ENCODE data around the gene SLCO3A1. TPM values are rescaled to one million over a fixed set of nuclear protein-coding genes. Genes with fewer than 3 reads are reported as not detected.

SLCO3A1 gene
- total RNA-seq = 10 to 100 TPM; 26.6 to 27.7 TPM
- long read RNA-seq, donor 1, full-length matches to known transcripts = 15 of 30 reads
- long read RNA-seq, donor 1, partial matches to known transcripts = 4 of 30 reads
- long read RNA-seq, donor 1, other reads (novel, unspliced or antisense) = 11 of 30 reads
- long read RNA-seq, donor 2, full-length matches to known transcripts = 2 of 34 reads
- long read RNA-seq, donor 2, partial matches to known transcripts = 27 of 34 reads
- long read RNA-seq, donor 2, other reads (novel, unspliced or antisense) = 5 of 34 reads

DNA sequence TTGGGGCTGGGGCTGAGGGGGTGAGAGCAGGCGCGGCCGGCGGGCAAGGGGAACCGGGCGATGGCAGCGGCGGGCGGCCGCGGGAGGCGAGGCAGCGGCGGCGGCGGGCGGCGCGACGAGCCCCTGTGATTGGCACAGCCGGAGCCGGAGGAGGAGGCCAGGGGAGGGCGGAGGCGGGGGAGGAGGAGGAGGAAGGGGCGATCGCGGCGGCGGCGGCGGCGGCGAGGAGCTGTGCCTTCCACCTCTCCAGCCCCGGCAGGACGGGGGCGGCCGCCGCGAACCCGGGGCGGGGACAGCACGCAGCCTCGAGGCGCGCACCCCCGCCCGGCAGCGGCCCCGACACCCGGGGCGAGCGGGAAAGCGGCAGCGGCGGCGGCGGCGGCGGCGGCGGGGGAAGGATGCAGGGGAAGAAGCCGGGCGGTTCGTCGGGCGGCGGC lies at the start of gene SLCO3A1:
Gene SLCO3A1, plus strand, starts transcription at position 198 of the 437 bp plus-strand sequence.
- peak; percentile 91 for DNase-seq (ENCODE audit: low spot score)

DNA sequence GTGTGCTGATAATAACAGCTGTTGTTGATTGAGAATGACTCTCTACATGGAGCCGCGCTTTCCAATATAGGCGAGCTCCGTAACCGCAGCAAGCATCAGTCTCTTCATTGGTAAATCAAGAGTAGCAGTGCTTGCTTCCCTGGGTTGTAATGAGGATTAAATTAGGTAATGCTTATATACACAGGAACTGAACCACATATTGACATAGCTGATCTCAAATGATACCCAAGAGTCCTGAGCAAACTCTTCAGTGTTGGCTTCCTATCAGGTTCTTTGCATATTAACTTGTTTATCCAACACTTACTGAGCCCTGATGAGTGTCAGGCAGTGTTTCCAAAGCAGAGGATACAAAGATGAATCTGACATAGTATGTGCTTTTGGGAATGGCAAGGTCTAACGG lies 46.4 kb upstream of the SLCO3A1 start:
- intact Hi-C loops (cut with DNase I) = no loop called here
- no peak for DNase-seq (ENCODE audit: low spot score)

More for the DNA sequence above, at the start of gene SLCO3A1:
- intact Hi-C loops (cut with DNase I) = loop anchor here (5.0 to 10.0 kb wide), 4 partner anchors 69 to 549 kb away; no protein-coding TSS in a partner anchor

DNA sequence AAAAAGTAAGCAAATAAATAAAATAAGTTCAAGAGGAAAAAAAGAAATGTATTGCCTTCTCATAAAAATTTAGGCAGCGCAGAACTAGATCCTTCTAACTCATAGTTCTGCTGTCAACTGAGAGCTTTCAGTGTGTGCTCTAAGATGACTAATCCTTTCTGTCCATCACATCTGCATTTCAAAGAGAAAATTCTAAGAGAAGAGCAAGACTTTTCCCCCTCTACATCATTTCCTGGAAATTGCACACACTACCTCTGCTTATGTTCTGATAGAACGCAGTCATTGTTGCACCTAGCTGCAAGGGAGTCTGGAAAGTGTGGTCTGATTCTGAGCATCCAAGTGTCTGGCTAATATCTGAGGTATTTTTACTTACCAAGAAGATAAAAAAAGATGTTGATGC lies 39.6 kb upstream of the SLCO3A1 start:
- intact Hi-C loops (cut with DNase I) = loop anchor here in 1 of 2 donors (10.0 kb wide), 1 partner anchor 1019 kb away; no protein-coding TSS in a partner anchor
- DNase-seq (ENCODE audit: low spot score) = no peak

DNA sequence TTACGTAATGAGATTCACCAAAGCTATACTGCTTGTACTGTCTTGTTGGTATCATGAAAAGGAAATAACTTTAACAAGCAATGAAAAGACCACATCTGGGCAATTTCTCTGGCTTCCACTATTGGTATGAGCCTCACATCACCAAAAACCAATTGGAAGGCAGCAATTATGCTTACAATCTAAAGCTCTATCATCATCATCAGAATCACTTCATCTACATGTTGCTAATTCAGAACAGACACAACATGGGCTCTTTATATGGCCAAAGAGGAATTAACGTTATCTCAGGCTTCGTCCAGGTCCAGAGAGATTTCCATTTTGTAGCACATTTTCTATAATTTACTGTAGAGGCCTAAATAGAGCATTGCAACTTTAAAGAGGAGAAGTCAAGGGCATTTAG lies 36.6 kb upstream of the SLCO3A1 start:
- intact Hi-C loops (cut with DNase I) = loop anchor here in 1 of 2 donors (10.0 kb wide), 1 partner anchor 1022 kb away; no protein-coding TSS in a partner anchor

DNA sequence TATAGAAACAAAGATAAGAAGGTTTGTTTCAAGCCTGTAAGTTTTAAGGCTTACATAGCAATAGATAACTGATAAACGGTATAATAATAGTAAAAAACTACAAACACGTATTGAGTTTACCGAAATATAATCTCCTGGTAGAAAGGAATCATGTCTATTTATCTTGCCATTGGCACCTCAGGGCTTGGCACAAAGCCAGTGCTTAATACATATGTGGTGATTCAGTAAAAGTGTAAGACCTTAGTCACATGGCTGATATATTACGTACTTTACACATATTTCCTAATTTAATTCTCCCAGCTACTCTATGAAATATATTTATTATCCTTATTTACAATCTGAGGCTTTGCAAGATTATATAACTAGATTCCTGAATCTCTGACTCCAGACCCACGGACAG lies 32.0 kb upstream of the SLCO3A1 start:
- intact Hi-C loops (cut with DNase I) = no loop called here
- no peak for DNase-seq (ENCODE audit: low spot score)

More for the DNA sequence above, 36.6 kb upstream of the SLCO3A1 start:
- DNase-seq (ENCODE audit: low spot score) = no peak

DNA sequence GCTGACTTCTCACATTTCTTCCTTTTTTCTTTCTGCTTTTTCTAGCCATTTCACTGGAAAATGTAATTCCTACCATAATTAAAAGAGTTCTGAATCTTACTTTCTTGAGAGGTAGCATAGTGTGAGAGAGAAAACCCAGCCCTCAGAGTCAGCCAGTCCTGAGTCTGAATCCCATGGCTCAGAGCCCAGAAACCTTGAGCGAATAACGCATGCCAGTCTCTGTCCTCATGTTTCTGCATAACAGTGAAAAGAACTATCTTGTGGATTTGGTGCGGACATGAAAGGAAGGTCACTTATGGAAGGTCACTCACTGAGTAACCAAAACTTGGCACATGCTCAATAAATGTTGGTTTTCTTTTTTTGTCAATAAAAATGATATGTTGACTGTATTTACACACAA lies 29.3 kb upstream of the SLCO3A1 start:
- intact Hi-C loops (cut with DNase I) = no loop called here
- DNase-seq (ENCODE audit: low spot score) = no peak

DNA sequence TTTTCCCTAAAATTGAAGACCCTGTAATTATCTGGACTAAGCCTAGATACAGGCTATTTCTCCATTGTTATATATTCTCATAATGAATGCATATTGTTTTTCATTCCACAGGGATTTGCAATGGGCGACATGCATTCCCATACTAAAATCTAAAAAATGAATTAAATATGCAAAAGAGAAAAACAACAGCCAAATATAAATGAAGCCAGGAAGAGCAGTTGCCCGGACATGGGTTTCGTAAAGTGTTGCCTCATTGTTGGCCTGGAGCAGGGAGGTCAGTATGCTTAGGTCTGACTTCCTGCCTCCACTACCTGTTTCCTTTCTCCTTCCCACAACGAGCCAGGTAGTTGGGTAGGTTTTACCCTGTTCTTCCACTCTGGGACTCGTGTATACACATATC lies 27.1 kb upstream of the SLCO3A1 start:
- no peak for DNase-seq (ENCODE audit: low spot score)
- intact Hi-C loops (cut with DNase I) = no loop called here

DNA sequence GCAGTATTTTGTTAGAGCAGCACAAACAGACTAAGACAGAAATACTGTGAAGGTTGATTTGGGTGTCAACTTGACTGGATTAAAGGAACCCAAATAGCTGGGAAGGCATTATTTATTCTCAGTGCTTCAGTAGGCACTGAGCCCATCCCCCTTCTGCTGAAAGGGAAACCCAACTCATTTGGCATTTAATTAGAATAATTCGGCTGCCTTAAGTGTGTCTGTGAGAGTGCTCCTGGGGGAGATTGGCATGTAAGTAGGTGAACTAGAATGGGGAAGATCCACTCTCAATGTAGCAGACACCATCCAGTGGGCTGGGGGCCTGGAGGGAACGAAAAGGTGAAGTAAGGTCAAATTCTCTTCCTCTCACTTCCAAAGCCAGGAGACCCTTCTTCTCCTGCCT lies 20.5 kb upstream of the SLCO3A1 start:
- intact Hi-C loops (cut with DNase I) = loop anchor here in 1 of 2 donors (5.0 kb wide), 1 partner anchor 551 kb away; no protein-coding TSS in a partner anchor

DNA sequence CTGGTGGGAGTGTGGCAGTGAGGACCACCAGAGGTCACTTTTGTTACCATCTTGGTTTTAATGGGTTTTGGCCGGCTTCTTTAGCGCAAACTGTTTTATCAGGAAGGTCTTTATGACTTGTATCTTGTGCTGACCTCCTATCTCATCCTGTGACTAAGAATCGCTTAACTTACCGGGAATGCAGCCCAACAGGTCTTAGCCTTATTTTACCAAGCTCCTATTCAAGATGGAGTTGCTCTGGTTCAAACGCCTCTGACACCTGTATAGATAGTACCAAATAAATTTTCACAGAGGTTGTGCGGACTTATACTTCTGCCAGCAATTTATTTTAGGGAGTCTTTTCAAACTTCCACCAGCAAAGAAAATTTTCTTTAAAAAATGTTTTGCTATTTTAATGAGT lies 13.6 kb upstream of the SLCO3A1 start:
- intact Hi-C loops (cut with DNase I) = no loop called here
- DNase-seq (ENCODE audit: low spot score) = no peak

More for the DNA sequence above, 20.5 kb upstream of the SLCO3A1 start:
- DNase-seq (ENCODE audit: low spot score) = no peak

DNA sequence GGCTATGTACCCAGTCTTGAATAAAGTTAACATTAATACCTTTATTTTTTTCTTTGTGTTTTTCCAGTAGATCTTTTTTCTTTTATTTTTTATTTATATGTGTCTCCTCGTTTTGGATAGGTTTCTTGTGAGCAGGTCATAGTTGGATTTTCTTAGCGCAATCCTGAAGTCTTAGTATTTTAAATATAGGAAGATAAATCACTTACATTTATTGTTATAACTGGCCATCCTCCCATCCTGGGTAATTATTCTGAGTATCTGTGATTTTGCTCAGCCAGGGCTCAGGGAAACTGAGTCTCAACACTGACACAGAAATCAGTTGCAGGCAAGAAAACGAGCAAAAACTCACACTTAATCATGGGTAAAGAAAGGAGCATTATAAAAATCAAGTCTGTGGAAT lies 11.6 kb upstream of the SLCO3A1 start:
- no peak for DNase-seq (ENCODE audit: low spot score)
- intact Hi-C loops (cut with DNase I) = no loop called here

DNA sequence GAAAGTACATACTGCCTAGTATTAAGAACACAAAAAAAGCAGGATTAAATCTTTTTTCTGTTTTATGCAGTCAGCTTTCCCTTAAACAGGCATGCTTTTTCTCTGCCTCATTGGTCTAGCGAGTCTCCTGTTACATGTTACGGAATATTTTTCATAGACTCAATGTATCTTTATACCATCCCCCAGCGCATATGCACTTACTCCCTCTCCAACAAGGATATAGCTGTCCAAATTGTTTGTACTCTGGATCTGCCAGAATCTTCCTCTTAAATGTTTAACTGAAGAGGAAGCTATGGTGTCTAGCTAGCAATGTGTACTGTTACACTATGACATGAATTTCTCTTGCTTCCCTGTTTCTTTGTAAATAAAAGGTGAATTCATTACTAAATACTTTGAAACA lies 9.2 kb upstream of the SLCO3A1 start:
- no peak for DNase-seq (ENCODE audit: low spot score)
- intact Hi-C loops (cut with DNase I) = no loop called here

DNA sequence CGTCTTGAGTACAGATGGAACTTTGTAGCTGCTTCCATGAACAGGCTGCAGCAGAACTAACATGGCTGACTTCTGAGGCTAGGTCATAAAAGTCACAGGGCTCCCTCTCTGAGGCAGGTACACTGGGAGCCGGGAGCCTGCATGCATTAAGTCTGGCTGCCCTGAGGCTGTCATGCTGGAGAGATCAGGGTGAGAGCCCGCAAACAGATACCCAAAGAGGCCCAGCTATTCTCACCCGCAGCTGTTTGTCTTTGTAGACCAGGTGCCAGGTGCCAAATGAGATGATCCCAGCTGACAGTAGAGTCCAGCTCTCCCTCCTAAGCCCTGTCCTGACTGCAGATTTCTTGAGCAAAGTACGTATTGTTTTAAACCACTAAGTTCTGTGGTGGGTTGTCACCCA lies 8.6 kb upstream of the SLCO3A1 start:
- intact Hi-C loops (cut with DNase I) = no loop called here
- DNase-seq (ENCODE audit: low spot score) = no peak

DNA sequence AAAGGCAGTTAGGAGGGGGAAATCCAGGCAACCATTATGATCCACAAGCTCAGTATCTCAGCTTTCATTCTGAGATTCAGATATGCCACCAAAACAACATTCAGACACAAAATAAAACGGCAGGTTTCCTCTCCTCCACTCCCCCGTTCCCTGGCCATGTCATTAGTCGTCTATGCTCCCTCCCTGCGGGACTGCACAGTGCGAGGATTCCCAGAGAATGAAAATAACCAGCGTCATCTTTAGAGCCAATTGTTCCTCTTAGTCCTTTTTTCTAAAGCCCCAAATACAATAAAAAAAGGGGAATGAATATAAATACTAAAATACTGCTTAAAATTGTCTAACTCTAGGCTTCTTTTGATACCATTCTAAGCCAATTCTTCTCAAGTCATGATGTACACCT lies 7.8 kb upstream of the SLCO3A1 start:
- intact Hi-C loops (cut with DNase I) = loop anchor here in 1 of 2 donors (2.0 kb wide), 1 partner anchor 545 kb away; no protein-coding TSS in a partner anchor
- DNase-seq (ENCODE audit: low spot score) = no peak

DNA sequence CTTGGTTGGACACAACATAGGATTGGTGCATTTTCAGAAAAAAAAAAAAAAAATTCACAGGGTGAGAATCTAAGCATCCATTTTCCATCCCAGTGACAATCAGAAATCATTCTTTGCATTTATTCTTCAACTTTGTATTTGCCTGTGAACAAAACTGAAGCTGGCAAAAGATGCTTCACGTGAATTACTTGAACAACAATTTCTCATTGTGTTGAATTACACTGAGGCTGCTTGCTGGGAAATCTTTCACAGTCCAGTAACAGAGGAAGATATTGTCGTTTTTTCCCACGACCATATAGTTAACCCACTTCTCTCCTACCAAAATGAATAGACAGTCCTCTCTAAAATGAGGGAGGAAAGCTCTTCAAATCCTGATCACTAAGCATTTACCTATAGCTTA lies 4.3 kb upstream of the SLCO3A1 start:
- no peak for DNase-seq (ENCODE audit: low spot score)
- intact Hi-C loops (cut with DNase I) = no loop called here

DNA sequence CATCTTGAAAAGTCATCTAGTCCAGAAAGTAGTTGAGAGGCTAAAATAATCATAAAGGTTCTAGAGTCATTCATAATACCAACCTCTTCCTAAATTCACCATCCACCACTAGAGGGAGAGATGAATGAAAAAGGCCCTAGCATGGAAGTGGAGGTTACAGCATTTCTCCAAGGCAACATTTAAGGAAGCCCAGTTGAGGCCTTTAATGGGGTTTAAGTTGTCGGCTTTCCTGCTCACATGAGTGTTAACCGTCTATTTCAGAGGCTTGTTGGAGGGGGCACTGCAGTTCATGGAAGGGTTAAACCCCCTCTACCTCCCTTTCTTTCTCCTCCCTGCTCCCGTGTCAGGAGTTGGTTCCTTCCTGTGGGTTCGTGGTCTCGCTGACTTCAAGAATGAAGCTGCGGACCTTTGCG lies 3.8 kb upstream of the SLCO3A1 start:
- intact Hi-C loops (cut with DNase I) = loop anchor here (2.0 to 10.0 kb wide), 5 partner anchors 73 to 545 kb away; no protein-coding TSS in a partner anchor
- no peak for DNase-seq (ENCODE audit: low spot score)

DNA sequence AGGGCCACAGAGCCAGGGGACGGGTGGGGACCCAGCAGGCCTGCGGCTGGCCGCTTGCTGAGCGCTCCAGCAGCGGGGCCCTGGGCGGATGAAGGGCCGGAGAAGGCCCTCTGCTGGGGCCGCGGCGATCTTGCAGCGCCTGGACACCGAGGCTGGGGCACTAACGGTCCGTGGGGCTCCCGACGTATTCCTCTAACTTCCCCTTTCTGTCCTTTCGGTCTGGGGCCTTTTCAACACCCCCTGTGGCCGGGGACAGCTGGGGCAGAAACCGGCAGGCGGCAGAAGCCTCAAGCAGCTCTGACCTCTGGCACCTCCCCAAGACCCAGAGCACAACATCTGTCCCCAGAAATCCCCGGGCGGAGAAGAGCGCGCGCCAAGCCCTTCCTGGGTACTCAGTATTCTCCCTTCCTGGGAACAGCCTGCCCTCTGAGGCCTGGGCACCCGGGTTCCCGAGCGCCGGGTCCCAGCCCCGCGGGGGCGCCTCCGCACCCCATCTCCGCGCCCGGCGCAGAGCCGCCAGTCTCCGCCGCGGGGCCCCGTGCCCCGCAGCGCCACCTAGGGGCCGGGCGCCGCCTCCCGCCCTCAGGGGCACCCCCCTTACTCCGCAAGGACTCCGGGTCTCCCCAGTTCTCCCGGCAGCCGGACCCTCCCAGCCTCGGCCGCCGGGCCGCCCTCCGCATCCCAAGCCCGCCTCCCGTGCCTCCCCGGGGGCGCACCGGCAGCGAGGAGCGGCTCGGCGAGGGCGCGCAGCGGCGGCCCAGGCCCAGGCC lies 582 bp upstream of the SLCO3A1 start:
- peak; percentile 96 for DNase-seq (ENCODE audit: low spot score)
- intact Hi-C loops (cut with DNase I) = loop anchor here (5.0 to 10.0 kb wide), 4 partner anchors 69 to 548 kb away; no protein-coding TSS in a partner anchor

DNA sequence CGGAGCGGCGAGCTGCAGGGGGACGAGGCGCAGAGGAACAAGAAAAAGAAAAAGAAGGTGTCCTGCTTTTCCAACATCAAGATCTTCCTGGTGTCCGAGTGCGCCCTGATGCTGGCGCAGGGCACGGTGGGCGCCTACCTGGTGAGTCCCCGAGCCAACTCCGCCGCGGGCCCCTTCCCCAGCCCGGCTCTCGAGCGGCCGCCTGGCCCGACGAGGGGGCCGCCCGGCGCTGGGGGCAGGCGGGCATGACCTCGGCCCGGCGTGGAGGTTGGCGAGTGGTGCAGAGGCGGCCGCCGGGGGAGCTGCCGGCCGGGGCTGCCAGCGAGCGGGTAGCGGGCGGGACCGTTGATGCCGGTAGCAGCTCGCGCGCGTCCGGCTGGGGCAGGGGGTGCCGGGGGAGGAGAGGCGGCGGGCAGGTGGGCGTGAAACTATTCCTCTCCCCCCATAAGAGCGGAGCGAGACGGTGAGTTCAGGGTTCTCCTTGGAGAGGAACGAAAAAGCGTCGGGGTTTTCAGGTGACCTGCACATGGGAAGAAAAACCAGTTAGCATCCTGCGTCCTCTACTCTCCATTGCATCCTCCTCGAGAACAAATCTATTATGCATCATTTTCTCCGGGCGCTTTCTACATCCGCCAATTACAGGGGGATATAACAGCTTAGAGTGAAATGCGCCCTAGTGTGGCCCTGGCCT lies 585 bp downstream of the SLCO3A1 start:
- intact Hi-C loops (cut with DNase I) = loop anchor here (5.0 to 10.0 kb wide), 4 partner anchors 68 to 549 kb away; no protein-coding TSS in a partner anchor
- peak; percentile 89 for DNase-seq (ENCODE audit: low spot score)

DNA sequence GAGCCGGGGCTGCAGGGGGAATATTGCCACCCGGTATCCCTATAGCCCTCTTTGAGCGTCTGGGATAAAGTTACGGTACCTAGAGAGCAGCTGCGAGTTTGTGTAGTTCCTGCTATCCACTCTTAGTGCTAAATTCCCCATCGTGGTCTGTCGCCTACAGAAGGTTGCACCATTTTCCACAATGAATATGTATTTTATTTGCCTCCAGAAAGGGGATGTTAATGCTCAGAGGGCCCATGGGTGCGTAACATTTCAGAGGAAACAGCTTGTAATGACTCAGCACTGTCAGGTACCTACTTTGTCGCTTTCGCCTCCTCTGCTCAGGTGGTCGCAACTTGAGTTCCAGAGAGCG lies 1.1 kb downstream of the SLCO3A1 start:
- intact Hi-C loops (cut with DNase I) = loop anchor here (5.0 to 10.0 kb wide), 4 partner anchors 68 to 550 kb away; no protein-coding TSS in a partner anchor
- no peak for DNase-seq (ENCODE audit: low spot score)

DNA sequence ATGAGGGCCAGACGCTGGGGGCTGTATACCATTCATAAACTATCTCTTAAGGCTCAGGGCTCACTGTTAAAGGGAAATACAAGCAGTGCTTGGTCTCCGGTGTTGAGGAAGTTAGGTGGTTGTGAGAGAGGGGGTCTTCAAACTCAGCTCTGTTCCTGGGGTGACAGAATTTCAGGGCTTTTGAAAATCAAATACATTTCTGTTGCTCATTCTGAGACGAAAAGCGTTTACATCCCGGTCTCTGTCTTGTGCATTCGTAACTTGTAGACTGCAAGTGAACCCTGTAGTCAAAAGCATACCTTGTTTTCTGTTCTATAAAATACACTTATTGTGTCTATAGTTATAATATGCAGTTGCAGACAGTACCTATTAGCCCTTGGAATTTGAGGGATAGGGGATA lies 1.7 kb downstream of the SLCO3A1 start:
- no peak for DNase-seq (ENCODE audit: low spot score)
- intact Hi-C loops (cut with DNase I) = loop anchor here (10.0 kb wide), 2 partner anchors 220 to 550 kb away; no protein-coding TSS in a partner anchor

All from posterior vena cava (tissue), 2 donors.